H1 (cell line): ENCODE data around the gene FGF12. TPM values are rescaled to one million over a fixed set of nuclear protein-coding genes. Genes with fewer than 3 reads are reported as not detected.

ENCODE experiments used
- CTCF ChIA-PET: fragments of 300-600 bp; sonication (Branson Sonifier 250); formaldehyde crosslinking; loops from one replicate; lab custom pipeline; 2021; ENCODE audit not compliant: partially characterized antibody; lab: Charles Lee
- POLR2A ChIA-PET: fragments of 300-600 bp; sonication (Branson Sonifier 250); formaldehyde crosslinking; loops from one replicate; lab custom pipeline; 2021; ENCODE audit warnings: inconsistent platforms; ENCODE audit not compliant: partially characterized antibody; lab: Charles Lee
- DNase-seq, 2 experiments: peaks; one replicate each; pipeline versions ENCODE4 v3.0.0 to v3.0.0-alpha.2; 2010 to 2022; ENCODE audit warnings: low spot score in 2 of 2, low read depth in 1 of 2, mixed read lengths in 1 of 2
- FAIRE-seq: peaks from 2 replicates; lab custom pipeline; 2011; peaks lifted over from hg19 to GRCh38; lab: Jason Lieb, UNC
- H2AFZ ChIP-seq: 2 replicates; pipeline ENCODE4 v1.8.1; 2012; ENCODE audit warnings: low read length, inconsistent platforms
- H2AK5ac ChIP-seq: 2 replicates; pipeline ENCODE4 v1.6.1; 2013; ENCODE audit warnings: low read depth, low read length
- H2BK120ac ChIP-seq: replicated peaks from 2 replicates; pipeline ENCODE3; 2013; ENCODE audit warnings: low read depth, low read length, inconsistent platforms
- H2BK12ac ChIP-seq: 2 replicates; pipeline ENCODE4 v1.6.1; 2013; ENCODE audit warnings: low read depth, low read length
- H2BK15ac ChIP-seq: 2 replicates; pipeline ENCODE4 v1.6.1; 2013; ENCODE audit warnings: low read length
- H2BK20ac ChIP-seq: 2 replicates; pipeline ENCODE4 v1.6.1; 2013; ENCODE audit warnings: low read length
- H2BK5ac ChIP-seq: 2 replicates; pipeline ENCODE4 v1.6.1; 2013; ENCODE audit warnings: low read depth, low read length
- H3K14ac ChIP-seq: 2 replicates; pipeline ENCODE4 v1.6.1; 2013; ENCODE audit warnings: inconsistent platforms; ENCODE audit not compliant: insufficient read length
- H3K18ac ChIP-seq: 2 replicates; pipeline ENCODE4 v1.6.1; 2013; ENCODE audit warnings: low read length; ENCODE audit errors: extremely low read depth
- H3K23ac ChIP-seq: 2 replicates; pipeline ENCODE4 v1.6.1; 2013; ENCODE audit warnings: inconsistent platforms; ENCODE audit not compliant: insufficient read length
- H3K23me2 ChIP-seq: 2 replicates; pipeline ENCODE4 v1.6.1; 2013; ENCODE audit warnings: low read depth, low read length
- H3K27ac ChIP-seq: 2 replicates; pipeline ENCODE4 v1.6.1; 2011; ENCODE audit warnings: low read depth, low read length, inconsistent platforms
- H3K27me3 ChIP-seq, 4 experiments: replicated peaks in 1 of 4; 1 replicate in 1 of 4; 2 replicates in 3 of 4; pipeline versions ENCODE4 v1.6.1 to v1.8.1; 2011 to 2013; ENCODE audit warnings: low read length in 3 of 4, mild to moderate bottlenecking in 3 of 4, inconsistent platforms in 2 of 4, mixed read lengths in 2 of 4, moderate library complexity in 1 of 4; ENCODE audit not compliant: control insufficient read depth in 3 of 4, insufficient read depth in 3 of 4; ENCODE audit errors: extremely low read depth in 1 of 4
- H3K36me3 ChIP-seq, 4 experiments: 2 replicates each; pipeline versions ENCODE4 v1.6.1 to v1.8.1; 2011 to 2013; ENCODE audit warnings: mild to moderate bottlenecking in 4 of 4, low read length in 3 of 4, moderate library complexity in 2 of 4, control low read depth in 1 of 4, inconsistent platforms in 1 of 4; ENCODE audit not compliant: insufficient read depth in 4 of 4, control insufficient read depth in 2 of 4
- H3K4ac ChIP-seq: replicated peaks from 2 replicates; pipeline ENCODE3; 2013; ENCODE audit warnings: low read length, low read depth, mixed read lengths, inconsistent platforms; ENCODE audit not compliant: insufficient read length
- H3K4me1 ChIP-seq, 4 experiments: replicated peaks in 1 of 4; 1 replicate in 1 of 4; 2 replicates in 3 of 4; pipeline versions ENCODE4 v1.6.1 to v1.8.1; 2011 to 2013; ENCODE audit warnings: low read length in 3 of 4, inconsistent platforms in 2 of 4, mixed read lengths in 1 of 4; ENCODE audit not compliant: insufficient read depth in 4 of 4, control insufficient read depth in 3 of 4
- H3K4me2 ChIP-seq, 2 experiments: 2 replicates each; pipeline versions ENCODE4 v1.6.1 to v1.8.1; 2011 to 2013; ENCODE audit warnings: low read depth in 2 of 2, low read length in 2 of 2, control low read depth in 1 of 2, inconsistent platforms in 1 of 2, mild to moderate bottlenecking in 1 of 2; ENCODE audit not compliant: insufficient read depth in 1 of 2
- H3K4me3 ChIP-seq, 4 experiments: fragments of 200-600, 300-600 bp in 1 of 4; sonication (generic), shearing (Covaris generic), sonication (Bioruptor Twin) in 1 of 4; 2 replicates each; pipeline versions ENCODE4 v1.5.1 to v1.8.1; 2011 to 2016; ENCODE audit warnings: low read length in 4 of 4, low read depth in 3 of 4, control low read depth in 2 of 4, inconsistent platforms in 2 of 4, mild to moderate bottlenecking in 2 of 4, mixed read lengths in 1 of 4, moderate library complexity in 1 of 4; ENCODE audit not compliant: insufficient read depth in 2 of 4; ENCODE audit errors: extremely low read depth in 1 of 4
- H3K56ac ChIP-seq: replicated peaks from 2 replicates; pipeline ENCODE3; 2013; ENCODE audit warnings: low read depth, mild to moderate bottlenecking, mixed read lengths, low read length, inconsistent platforms; ENCODE audit not compliant: insufficient read length
- H3K79me1 ChIP-seq: 2 replicates; pipeline ENCODE4 v1.6.1; 2013; ENCODE audit warnings: low read depth, low read length, control low read depth
- H3K79me2 ChIP-seq, 2 experiments: 2 replicates each; pipeline versions ENCODE4 v1.6.1 to v1.8.1; 2012 to 2013; ENCODE audit warnings: low read length in 2 of 2, mild to moderate bottlenecking in 2 of 2, inconsistent platforms in 1 of 2; ENCODE audit not compliant: insufficient read depth in 2 of 2, control insufficient read depth in 1 of 2
- H3K9ac ChIP-seq, 4 experiments: replicated peaks in 1 of 4; 1 replicate in 1 of 4; 2 replicates in 3 of 4; pipeline versions ENCODE4 v1.6.1 to v1.8.1; 2011 to 2013; ENCODE audit warnings: low read depth in 3 of 4, low read length in 3 of 4, control low read depth in 2 of 4, mild to moderate bottlenecking in 2 of 4, moderate library complexity in 2 of 4, inconsistent platforms in 1 of 4; ENCODE audit errors: extremely low read depth in 1 of 4
- H3K9me3 ChIP-seq, 2 experiments: 2 replicates each; pipeline versions ENCODE4 v1.6.1 to v1.8.1; 2012 to 2013; ENCODE audit warnings: mild to moderate bottlenecking in 2 of 2, moderate library complexity in 2 of 2, control low read depth in 1 of 2, inconsistent platforms in 1 of 2, low read depth in 1 of 2, low read length in 1 of 2, mixed read lengths in 1 of 2; ENCODE audit not compliant: insufficient read depth in 2 of 2
- H4K20me1 ChIP-seq, 2 experiments: replicated peaks in 1 of 2; 2 replicates each; pipeline versions ENCODE3 to v1.8.1; 2011 to 2013; ENCODE audit warnings: inconsistent platforms in 2 of 2, low read length in 2 of 2, mild to moderate bottlenecking in 1 of 2; ENCODE audit not compliant: insufficient read depth in 2 of 2, control insufficient read depth in 1 of 2
- H4K5ac ChIP-seq: 2 replicates; pipeline ENCODE4 v1.6.1; 2013; ENCODE audit warnings: low read length, low read depth, mixed read lengths, inconsistent platforms; ENCODE audit not compliant: insufficient read length
- H4K8ac ChIP-seq: 2 replicates; pipeline ENCODE4 v1.8.0; 2013; ENCODE audit warnings: mild to moderate bottlenecking, moderate library complexity, low read length, inconsistent platforms; ENCODE audit not compliant: insufficient read depth; ENCODE audit errors: extremely low read depth
- H4K91ac ChIP-seq: replicated peaks from 2 replicates; pipeline ENCODE3; 2013; ENCODE audit warnings: low read length, mixed read lengths, inconsistent platforms; ENCODE audit not compliant: insufficient read length
- BCL11A ChIP-seq, 2 experiments: IDR thresholded peaks; one replicate each; pipeline ENCODE4 v1.6.1; 2011; ENCODE audit warnings: low read depth in 2 of 2, low read length in 2 of 2, mild to moderate bottlenecking in 2 of 2
- BRCA1 ChIP-seq: IDR thresholded peaks from 2 replicates; pipeline ENCODE4 v1.6.1; 2012; ENCODE audit warnings: low read depth, low read length, improper control_type of control experiment
- CREB1 ChIP-seq: IDR thresholded peaks from 2 replicates; pipeline ENCODE4 v1.6.1; 2012; ENCODE audit warnings: inconsistent platforms
- CTBP2 ChIP-seq: IDR thresholded peaks from 2 replicates; pipeline ENCODE4 v1.7.0; 2011; ENCODE audit warnings: borderline replicate concordance, mild to moderate bottlenecking, moderate library complexity, mixed read lengths, low read length; ENCODE audit not compliant: insufficient read depth, insufficient read length
- KDM4A ChIP-seq: IDR thresholded peaks from one replicate; pipeline ENCODE4 v1.7.1; 2012; ENCODE audit warnings: low read depth, mild to moderate bottlenecking, moderate library complexity, low read length, inconsistent platforms; ENCODE audit not compliant: severe bottlenecking
- POLR2AphosphoS5 ChIP-seq: IDR thresholded peaks from 2 replicates; pipeline ENCODE4 v1.6.1; 2011; ENCODE audit warnings: low read depth, low read length
- SIRT6 ChIP-seq: IDR thresholded peaks from one replicate; pipeline ENCODE4 v1.7.1; 2012; ENCODE audit warnings: low read length, inconsistent platforms
- SRF ChIP-seq: IDR thresholded peaks from 2 replicates; pipeline ENCODE4 v1.6.1; 2011; ENCODE audit warnings: mild to moderate bottlenecking, low read depth, low read length, moderate library complexity
- WGBS, 2 experiments: shearing (Covaris generic) in 1 of 2; methylation state at CpG; one replicate each; pipeline versions ENCODE4 v1.1.6 to v1.1.7; 2013 to 2015; ENCODE audit warnings: low lambda C conversion rate in 2 of 2, mixed read lengths in 2 of 2, inconsistent platforms in 1 of 2, low coverage in 1 of 2, missing lambda C conversion rate in 1 of 2; ENCODE audit not compliant: insufficient replicate concordance in 2 of 2, insufficient coverage in 1 of 2, insufficient read length in 1 of 2; ENCODE audit errors: extremely low coverage in 1 of 2, missing lambda C conversion rate in 1 of 2; 5-methylcytosine and 5-hydroxymethylcytosine counted together
- polyA plus RNA-seq, 7 experiments: library from polyadenylated mRNA; depleted of rRNA in 3 of 7; stranded (reverse) in 5 of 7; unstranded in 2 of 7; fragments of >200 nt in 5 of 7; fragments of 200-250 nt in 2 of 7; gene quantifications; 1 replicate in 5 of 7; 2 replicates in 1 of 7; 4 replicates in 1 of 7; pipeline versions ENCODE4 v1.2.1 to v1.2.3, GENCODE V29; 2011 to 2013; ENCODE audit warnings: missing spikeins in 2 of 7, mixed read lengths in 2 of 7
- total RNA-seq: library from RNA; stranded (reverse); fragmentation: NEBNext Ultra II Directional; extraction: Animal tissue kit (Norgen Biotek cat#: 25700); gene quantifications from 2 replicates; pipeline ENCODE4 v1.2.1, GENCODE V29; 2021
- TF ChIP-seq, protein P1 (sequence below), 3 experiments: IDR thresholded peaks; 1 replicate in 2 of 3; 2 replicates in 1 of 3; pipeline versions ENCODE4 v1.5.1 to v1.6.1; 2011; ENCODE audit warnings: low read length in 3 of 3, mild to moderate bottlenecking in 3 of 3, inconsistent platforms in 2 of 3, low read depth in 1 of 3, moderate library complexity in 1 of 3; ENCODE audit not compliant: insufficient read depth in 1 of 3; ENCODE audit errors: control extremely low read depth in 1 of 3
- TF ChIP-seq, protein P2 (sequence below): IDR thresholded peaks from 2 replicates; pipeline ENCODE4 v1.6.1; 2012; ENCODE audit warnings: inconsistent platforms

FGF12 gene
- total and polyA plus RNA-seq, 2 of the 8 experiments (the other 6 are each of a cell fraction or from before 2014, with no cell fraction given) = 4.1 to 16.6 TPM

DNA sequence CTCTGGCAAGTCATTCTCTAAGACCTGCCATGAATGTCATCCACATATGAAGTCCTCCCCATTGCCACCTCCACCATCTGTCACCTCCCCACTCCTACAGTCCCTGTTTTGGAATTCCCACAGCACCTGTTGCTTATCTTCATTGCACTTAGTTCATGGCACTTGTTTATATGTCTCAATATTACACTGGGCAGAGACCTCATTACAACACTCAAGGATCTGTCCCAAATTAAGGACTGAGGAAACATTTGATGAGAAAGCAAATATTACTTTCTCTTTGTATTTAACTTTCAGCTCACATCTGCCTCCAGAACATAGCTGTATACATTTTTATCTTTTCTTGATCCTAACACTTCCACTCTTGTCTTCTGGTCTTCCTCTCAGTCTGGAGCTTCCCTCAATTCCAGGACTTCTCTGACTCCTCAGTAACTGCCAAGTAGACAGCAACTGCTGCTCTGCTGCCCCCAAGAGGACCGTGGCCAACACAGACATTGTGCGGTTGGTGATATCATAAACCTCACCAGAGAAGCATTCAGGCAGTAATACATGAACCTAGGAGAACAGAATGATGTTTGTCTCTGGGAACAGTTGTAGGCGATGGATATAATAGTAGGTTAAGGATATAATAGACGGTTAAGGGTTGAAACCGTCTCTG is 45.0 kb upstream of the FGF12 start:
- H2BK120ac ChIP-seq = no peak overlapping the region
- no peak overlapping the region for H3K18ac ChIP-seq
- WGBS, 2 experiments = 66 to 100% methylated on average over 2 to 5 of the region's 5 CpGs
- H3K79me1 ChIP-seq = no peaks in the 10 kb centered on the region
- H3K27me3 ChIP-seq = no peaks in the 10 kb centered on the region
- H4K91ac ChIP-seq = no peak overlapping the region
- DNase-seq (peak; percentile 36 to 60), FAIRE-seq (no peak)
- no peak overlapping the region for H3K4ac ChIP-seq
- no peaks in the 10 kb centered on the region for H3K79me2 ChIP-seq
- H3K4me2 ChIP-seq = no peak overlapping the region
- no peak overlapping the region for H2BK5ac ChIP-seq
- no peak overlapping the region for H2BK15ac ChIP-seq
- no peaks in the 10 kb centered on the region for H3K36me3 ChIP-seq
- no peak overlapping the region for H3K56ac ChIP-seq
- no peaks in the 10 kb centered on the region for H3K4me1 ChIP-seq
- CTCF ChIA-PET = interaction anchor here (0.6 to 3.4 kb wide), 37 partner anchors 10 to 978 kb away, joined by 3 to 47 read pairs (median 3); partner anchors contain the start of gene FGF12
- no peak overlapping the region for H3K4me3 ChIP-seq
- H4K20me1 ChIP-seq = no peaks in the 10 kb centered on the region
- no peak overlapping the region for H2BK20ac ChIP-seq
- POLR2A ChIA-PET = no interaction called here
- H3K9ac ChIP-seq = no peak overlapping the region
- peaks cover 10 to 18% of the 10 kb centered on the region in 2 experiments; a peak in 3 of 4 replicates for H3K9me3 ChIP-seq
- no peak overlapping the region for H3K27ac ChIP-seq
- H4K5ac ChIP-seq = no peak overlapping the region
- H2AK5ac ChIP-seq = no peak overlapping the region
- H3K23me2 ChIP-seq = no peaks in the 10 kb centered on the region
- no peak overlapping the region for H3K23ac ChIP-seq
- H2AFZ ChIP-seq = no peak overlapping the region
- no peak overlapping the region for H3K14ac ChIP-seq
- H4K8ac ChIP-seq = no peak overlapping the region
- H2BK12ac ChIP-seq = no peak overlapping the region
- TF ChIP-seq, protein P1, sequence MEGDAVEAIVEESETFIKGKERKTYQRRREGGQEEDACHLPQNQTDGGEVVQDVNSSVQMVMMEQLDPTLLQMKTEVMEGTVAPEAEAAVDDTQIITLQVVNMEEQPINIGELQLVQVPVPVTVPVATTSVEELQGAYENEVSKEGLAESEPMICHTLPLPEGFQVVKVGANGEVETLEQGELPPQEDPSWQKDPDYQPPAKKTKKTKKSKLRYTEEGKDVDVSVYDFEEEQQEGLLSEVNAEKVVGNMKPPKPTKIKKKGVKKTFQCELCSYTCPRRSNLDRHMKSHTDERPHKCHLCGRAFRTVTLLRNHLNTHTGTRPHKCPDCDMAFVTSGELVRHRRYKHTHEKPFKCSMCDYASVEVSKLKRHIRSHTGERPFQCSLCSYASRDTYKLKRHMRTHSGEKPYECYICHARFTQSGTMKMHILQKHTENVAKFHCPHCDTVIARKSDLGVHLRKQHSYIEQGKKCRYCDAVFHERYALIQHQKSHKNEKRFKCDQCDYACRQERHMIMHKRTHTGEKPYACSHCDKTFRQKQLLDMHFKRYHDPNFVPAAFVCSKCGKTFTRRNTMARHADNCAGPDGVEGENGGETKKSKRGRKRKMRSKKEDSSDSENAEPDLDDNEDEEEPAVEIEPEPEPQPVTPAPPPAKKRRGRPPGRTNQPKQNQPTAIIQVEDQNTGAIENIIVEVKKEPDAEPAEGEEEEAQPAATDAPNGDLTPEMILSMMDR (IDR thresholded peaks at IDR 0.05; ENCODE audit: control extremely low read depth in 1 of 3, insufficient read depth in 1 of 3, low read depth in 1 of 3, low read length in 3 of 3) = peak; percentile 83 to 90 (median 83)
- TF ChIP-seq CREB1 = no peak
- TF ChIP-seq SIRT6 = no peak
- TF ChIP-seq BCL11A (IDR thresholded peaks at IDR 0.05; ENCODE audit: low read depth in 2 of 2, low read length in 2 of 2) = no peak
- TF ChIP-seq, protein P2, sequence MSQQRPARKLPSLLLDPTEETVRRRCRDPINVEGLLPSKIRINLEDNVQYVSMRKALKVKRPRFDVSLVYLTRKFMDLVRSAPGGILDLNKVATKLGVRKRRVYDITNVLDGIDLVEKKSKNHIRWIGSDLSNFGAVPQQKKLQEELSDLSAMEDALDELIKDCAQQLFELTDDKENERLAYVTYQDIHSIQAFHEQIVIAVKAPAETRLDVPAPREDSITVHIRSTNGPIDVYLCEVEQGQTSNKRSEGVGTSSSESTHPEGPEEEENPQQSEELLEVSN = no peak
- no peak for TF ChIP-seq POLR2AphosphoS5
- no peak for TF ChIP-seq BRCA1
- no peak for TF ChIP-seq SRF
- no peak for TF ChIP-seq KDM4A
- TF ChIP-seq CTBP2 = no peak
